Stomach (tissue), 9 donors: Measurements from ENCODE around the gene APOBEC3A. TPM values are rescaled to one million over a fixed set of nuclear protein-coding genes. Genes with fewer than 3 reads are reported as not detected.

ENCODE experiments used
- DNase-seq, 2 donors: peaks; one replicate each; pipeline versions ENCODE4 v3.0.0 to v3.0.0-alpha.2; 2013 to 2019
- H3K27ac ChIP-seq, 5 donors: fragments of 200-600 bp in 4 of 5; sonication (generic) in 4 of 5; one replicate each; pipeline ENCODE4 v1.5.1; 2013 to 2019; ENCODE audit warnings: mild to moderate bottlenecking in 1 of 5, moderate library complexity in 1 of 5
- H3K27me3 ChIP-seq, 3 donors: fragments of 200-600 bp; sonication (generic); one replicate each; pipeline ENCODE4 v1.5.1; 2017 to 2019; ENCODE audit warnings: mixed run types in 1 of 3
- H3K36me3 ChIP-seq, 4 donors: fragments of 200-600 bp; sonication (generic); 1 replicate in 3 of 4; 2 replicates in 1 of 4; pipeline ENCODE4 v1.5.1; 2016 to 2019
- H3K4me1 ChIP-seq, 4 donors: fragments of 200-600 bp; sonication (generic); one replicate each; pipeline ENCODE4 v1.5.1; 2016 to 2019
- H3K4me3 ChIP-seq, 4 donors: fragments of 200-600 bp; sonication (generic) in 3 of 4; one replicate each; pipeline ENCODE4 v1.5.1; 2016 to 2019; ENCODE audit warnings: mild to moderate bottlenecking in 1 of 4
- H3K9me3 ChIP-seq, 4 donors: fragments of 200-600 bp; sonication (generic); one replicate each; pipeline ENCODE4 v1.5.1; 2016 to 2019
- CTCF ChIP-seq, 7 experiments: fragments of 450-650 bp in 4 of 7; fragments of 200-600 bp in 3 of 7; sonication (generic) in 3 of 7; IDR thresholded peaks; one replicate each; pipeline ENCODE4 v1.5.1; 2016 to 2019; ENCODE audit warnings: antibody characterized with exemption in 7 of 7, control low read depth in 2 of 7, mild to moderate bottlenecking in 1 of 7
- EP300 ChIP-seq: sonication (generic); formaldehyde crosslinking; IDR thresholded peaks from one replicate; pipeline ENCODE4 v1.6.1; 2017; ENCODE audit warnings: antibody characterized with exemption
- POLR2A ChIP-seq, 4 donors: fragments of 450-650 bp; IDR thresholded peaks; one replicate each; pipeline ENCODE4 v1.6.1; 2016; ENCODE audit warnings: antibody characterized with exemption in 4 of 4, control low read depth in 2 of 4, mild to moderate bottlenecking in 1 of 4, moderate library complexity in 1 of 4
- POLR2AphosphoS5 ChIP-seq, 3 donors: sonication (generic); formaldehyde crosslinking; IDR thresholded peaks; one replicate each; pipeline ENCODE4 v1.6.1; 2016; ENCODE audit warnings: antibody characterized with exemption in 3 of 3
- WGBS, 5 donors: extraction: QIAGEN DNeasy Blood & Tissue Kit in 3 of 5; methylation state at CpG; one replicate each; pipeline versions ENCODE4 v1.1.5 to v1.1.7; 2013 to 2018; 5-methylcytosine and 5-hydroxymethylcytosine counted together
- intact Hi-C: fragments of 100-400 bp; cut with DNase I; formaldehyde crosslinking; loops from one replicate; pipeline ENCODE4 v1.15.1; 2023; ENCODE audit warnings: low total_unique reads
- polyA plus RNA-seq, 3 donors: library from polyadenylated mRNA; stranded (reverse); fragments of 200-250 nt; gene quantifications; one replicate each; pipeline ENCODE4 v1.2.3, GENCODE V29; 2013
- total RNA-seq, 5 donors: library from RNA; depleted of rRNA; stranded (reverse); fragments of >200 nt; gene quantifications; one replicate each; pipeline versions ENCODE4 v1.1.0 to v1.2.3, GENCODE V29; 2014 to 2016
- donor health status: healthy with polysubstance abuse.
- donor health status: Bipolar disorder and iron deficiency.
- donor health status: healthy.

Gene APOBEC3A
- total and polyA plus RNA-seq, 8 donors: 1.2 to 3.3 (median 1.8) TPM; not detected in 4

- TF ChIP-seq CTCF (IDR thresholded peaks at IDR 0.05) (no peak), POLR2A (IDR thresholded peaks at IDR 0.05) (no peak), POLR2AphosphoS5 (IDR thresholded peaks at IDR 0.05) (no peak), EP300 (no peak)
Measured at GRCh38 chr22:38946771-38947170, 10.6 kb upstream of the APOBEC3A start.

GRCh38 chr22:38947321-38948140 lies 9.9 kb upstream of the APOBEC3A start:
- no peak overlapping the region for H3K4me3 ChIP-seq
- H3K27ac ChIP-seq: no peak overlapping the region
- no peaks in the 10 kb centered on the region for H3K9me3 ChIP-seq
- 83 to 87% (median 86%) methylated on average over 14 of the region's 14 CpGs for WGBS, 5 donors
- H3K27me3 ChIP-seq: peaks cover 0 to 27% (median 0%) of the 10 kb centered on the region in 3 donors
- peaks cover 0 to 6% (median 0%) of the 10 kb centered on the region in 4 donors for H3K4me1 ChIP-seq
- no peak for TF ChIP-seq EP300
- TF ChIP-seq POLR2AphosphoS5 (IDR thresholded peaks at IDR 0.05): no peak
- no peak for TF ChIP-seq POLR2A (IDR thresholded peaks at IDR 0.05)
- TF ChIP-seq CTCF (IDR thresholded peaks at IDR 0.05): no peak
- DNase-seq: no peak
- H3K36me3 ChIP-seq: no peaks in the 10 kb centered on the region
- intact Hi-C loops: no loop called here

More at GRCh38 chr22:38946771-38947170, 10.6 kb upstream of the APOBEC3A start:
- Histone ChIP-seq H3K36me3 (no peaks in the 10 kb centered on the region), H3K4me3 (no peak overlapping the region), H3K27me3 (peaks cover 0 to 27% (median 0%) of the 10 kb centered on the region in 3 donors), H3K27ac (no peak overlapping the region), H3K4me1 (peaks cover 0 to 10% (median 0%) of the 10 kb centered on the region in 4 donors), H3K9me3 (no peaks in the 10 kb centered on the region)
- intact Hi-C loops: no loop called here
- WGBS, 5 donors: 88 to 95% (median 91%) methylated on average over 8 of the region's 8 CpGs
- DNase-seq: no peak

DNA sequence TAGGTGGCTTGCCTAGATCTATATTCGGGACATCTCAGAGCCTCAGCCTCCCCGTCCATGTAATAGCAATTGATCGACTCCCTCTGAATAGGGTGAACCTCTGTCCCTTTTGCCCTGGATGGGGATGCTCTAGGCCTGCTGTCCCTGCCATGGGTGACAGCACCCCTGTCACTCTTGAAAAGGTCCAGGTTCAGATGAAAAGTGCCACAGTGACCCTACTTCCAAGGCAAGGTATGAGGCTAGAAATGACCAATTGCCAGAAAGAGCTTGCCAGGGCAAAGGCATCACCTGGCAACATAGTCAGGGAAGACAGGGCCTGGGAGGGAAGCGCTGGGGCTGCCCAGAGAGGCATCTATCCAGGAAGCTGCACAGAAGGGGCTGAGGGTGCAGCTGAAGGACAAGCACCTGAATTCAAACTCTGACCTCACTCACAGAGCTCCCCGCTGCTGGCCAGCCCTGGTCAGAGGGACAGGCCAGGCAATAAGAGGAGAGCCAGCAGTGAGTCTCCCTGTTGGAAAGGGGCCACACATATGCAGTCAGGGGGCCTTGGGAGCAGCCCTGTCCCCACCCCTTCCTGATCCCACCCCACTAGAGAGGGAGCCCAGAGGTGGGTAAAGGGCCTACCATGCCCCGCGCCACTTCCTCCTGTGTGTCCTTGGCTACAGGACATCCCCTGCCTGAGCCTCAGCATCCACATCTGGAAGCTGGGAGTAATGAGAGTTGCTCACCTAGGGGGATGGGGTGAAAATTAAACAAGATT lies 9.0 kb upstream of the APOBEC3A start:
- Histone ChIP-seq H3K27ac (no peak overlapping the region), H3K27me3 (peaks cover 0 to 22% (median 0%) of the 10 kb centered on the region in 3 donors), H3K36me3 (no peaks in the 10 kb centered on the region), H3K4me1 (peaks cover 0 to 6% (median 0%) of the 10 kb centered on the region in 4 donors), H3K4me3 (no peak overlapping the region), H3K9me3 (no peaks in the 10 kb centered on the region)
- no peak for TF ChIP-seq CTCF (IDR thresholded peaks at IDR 0.05)
- no peak for TF ChIP-seq POLR2A (IDR thresholded peaks at IDR 0.05)
- TF ChIP-seq EP300: no peak
- no peak for TF ChIP-seq POLR2AphosphoS5 (IDR thresholded peaks at IDR 0.05)
- no peak for DNase-seq
- intact Hi-C loops: no loop called here
- WGBS, 5 donors: 87 to 97% (median 93%) methylated on average over 7 of the region's 7 CpGs

- Histone ChIP-seq H3K9me3 (no peaks in the 10 kb centered on the region), H3K27me3 (peaks cover 0 to 8% (median 0%) of the 10 kb centered on the region in 3 donors), H3K36me3 (no peaks in the 10 kb centered on the region), H3K27ac (no peak overlapping the region), H3K4me3 (no peak overlapping the region), H3K4me1 (peaks cover 5 to 15% (median 8%) of the 10 kb centered on the region in 4 donors)
- DNase-seq: no peak
- no peak for TF ChIP-seq CTCF (IDR thresholded peaks at IDR 0.05)
- no peak for TF ChIP-seq POLR2A (IDR thresholded peaks at IDR 0.05)
- TF ChIP-seq POLR2AphosphoS5 (IDR thresholded peaks at IDR 0.05): no peak
- no peak for TF ChIP-seq EP300
- intact Hi-C loops: no loop called here
- 66 to 80% (median 69%) methylated on average over 7 to 8 of the region's 8 CpGs for WGBS, 5 donors
Measured at GRCh38 chr22:38949889-38950405, 7.5 kb upstream of the APOBEC3A start.
